ENCODE results near the gene COL7A1. TPM values are rescaled to one million over a fixed set of nuclear protein-coding genes. Genes with fewer than 3 reads are reported as not detected.
"Not testable (repeated sequence)": the region's sequence is repeated elsewhere in the genome, so short reads cannot be mapped to it uniquely, and the experiment has no call there.

Gene COL7A1
- total and polyA plus RNA-seq, 2 of the 8 experiments (the other 6 are each of a cell fraction or from before 2014, with no cell fraction given): 10.7 to 13.9 TPM

- not testable (repeated sequence) for H3K14ac ChIP-seq (ENCODE audit: insufficient read length); H3K18ac ChIP-seq (ENCODE audit: extremely low read depth, low read length); H3K56ac ChIP-seq (replicated peaks; ENCODE audit: insufficient read length, low read depth, low read length); H4K20me1 ChIP-seq (replicated peaks in 1 of 2; ENCODE audit: control insufficient read depth in 1 of 2, insufficient read depth in 2 of 2, low read length in 2 of 2); H3K23ac ChIP-seq (ENCODE audit: insufficient read length); H2BK120ac ChIP-seq (replicated peaks; ENCODE audit: low read depth, low read length); H2BK12ac ChIP-seq (ENCODE audit: low read depth, low read length); H2BK20ac ChIP-seq (ENCODE audit: low read length); H2BK5ac ChIP-seq (ENCODE audit: low read depth, low read length); H3K79me2 ChIP-seq (ENCODE audit: control insufficient read depth in 1 of 2, insufficient read depth in 2 of 2, low read length in 2 of 2); H3K4me1 ChIP-seq (replicated peaks in 1 of 4; ENCODE audit: control insufficient read depth in 3 of 4, insufficient read depth in 4 of 4, low read length in 3 of 4); H3K9me3 ChIP-seq (ENCODE audit: insufficient read depth in 2 of 2, low read depth in 1 of 2, low read length in 1 of 2); H4K5ac ChIP-seq (ENCODE audit: insufficient read length, low read depth, low read length); H3K9ac ChIP-seq (replicated peaks in 1 of 4; ENCODE audit: extremely low read depth in 1 of 4, low read depth in 3 of 4, low read length in 3 of 4); H2BK15ac ChIP-seq (ENCODE audit: low read length); H3K4ac ChIP-seq (replicated peaks; ENCODE audit: insufficient read length, low read depth, low read length); H4K91ac ChIP-seq (replicated peaks; ENCODE audit: insufficient read length, low read length); DNase-seq (ENCODE audit: low read depth in 1 of 2, low spot score in 2 of 2); H3K27me3 ChIP-seq (replicated peaks in 1 of 4; ENCODE audit: control insufficient read depth in 3 of 4, extremely low read depth in 1 of 4, insufficient read depth in 3 of 4, low read length in 3 of 4); H3K79me1 ChIP-seq (ENCODE audit: low read depth, low read length); H2AK5ac ChIP-seq (ENCODE audit: low read depth, low read length); H3K4me2 ChIP-seq (ENCODE audit: insufficient read depth in 1 of 2, low read depth in 2 of 2, low read length in 2 of 2); H4K8ac ChIP-seq (ENCODE audit: extremely low read depth, insufficient read depth, low read length); FAIRE-seq; H2AFZ ChIP-seq (ENCODE audit: low read length); H3K27ac ChIP-seq (ENCODE audit: low read depth, low read length); H3K4me3 ChIP-seq (ENCODE audit: extremely low read depth in 1 of 4, insufficient read depth in 2 of 4, low read depth in 3 of 4, low read length in 4 of 4); H3K23me2 ChIP-seq (ENCODE audit: low read depth, low read length)
- ChIA-PET CTCF (ENCODE audit: partially characterized antibody) (interaction anchor here (0.7 to 7.0 kb wide), 7 partner anchors 10 to 98 kb away, joined by 3 to 35 read pairs (median 4); no protein-coding TSS in a partner anchor), POLR2A (ENCODE audit: partially characterized antibody) (interaction anchor here (0.6 to 1.2 kb wide), 2 partner anchors 68 to 73 kb away, joined by 3 to 4 read pairs; no protein-coding TSS in a partner anchor)
- H3K36me3 ChIP-seq (ENCODE audit: control insufficient read depth in 2 of 4, insufficient read depth in 4 of 4, low read length in 3 of 4): peaks cover 0 to 14% (median 9%) of the 10 kb centered on the region in 4 experiments; a peak in 7 of 8 replicates
- 95% methylated on average over 4 of the region's 4 CpGs; no CpG with 5 or more reads in 1 of the 2 experiments for WGBS, 2 experiments (ENCODE audit: extremely low coverage in 1 of 2, insufficient coverage in 1 of 2, insufficient read length in 1 of 2, insufficient replicate concordance in 2 of 2, low coverage in 1 of 2, low lambda C conversion rate in 2 of 2, missing lambda C conversion rate in 1 of 2)
Measured at GRCh38 chr3:48530701-48531100, 64.4 kb downstream of the COL7A1 start.

Measured in H1 (cell line).